Tibial artery (tissue), 4 donors: ENCODE results near the gene KIAA0408.

Source experiments
- DNase-seq, 2 donors: peaks; one replicate each; pipeline ENCODE4 v3.0.0-alpha.2; 2019
- H3K27ac ChIP-seq, 2 donors: fragments of 200-600 bp; sonication (generic) in 1 of 2; 1 replicate in 1 of 2; 2 replicates in 1 of 2; pipeline ENCODE4 v1.5.1; 2018 to 2019; ENCODE audit warnings: mild to moderate bottlenecking in 1 of 2
- H3K27me3 ChIP-seq, 2 donors: fragments of 200-600 bp; sonication (generic) in 1 of 2; one replicate each; pipeline versions ENCODE4 v1.5.1 to v1.6.0; 2016 to 2019
- H3K36me3 ChIP-seq, 3 donors: fragments of 200-600 bp; sonication (generic) in 2 of 3; one replicate each; pipeline ENCODE4 v1.5.1; 2016 to 2019; ENCODE audit warnings: mild to moderate bottlenecking in 2 of 3
- H3K4me1 ChIP-seq, 4 donors: fragments of 200-600 bp; sonication (generic) in 2 of 4; 1 replicate in 3 of 4; 2 replicates in 1 of 4; pipeline ENCODE4 v1.5.1; 2016 to 2019
- H3K4me3 ChIP-seq, 2 donors: fragments of 200-600 bp; sonication (generic) in 1 of 2; 1 replicate in 1 of 2; 2 replicates in 1 of 2; pipeline ENCODE4 v1.5.1; 2018 to 2019; ENCODE audit warnings: mild to moderate bottlenecking in 2 of 2
- H3K9me3 ChIP-seq, 3 donors: fragments of 200-600 bp; sonication (generic) in 1 of 3; one replicate each; pipeline ENCODE4 v1.5.1; 2016 to 2019
- intact Hi-C: fragments of 100-400 bp; cut with DNase I; formaldehyde crosslinking; loops from one replicate; pipeline ENCODE4 v1.15.0; 2023; ENCODE audit warnings: low total_unique reads
- TF ChIP-seq, protein P1 (sequence below), 2 experiments: fragments of 200-600 bp in 1 of 2; fragments of 450-650 bp in 1 of 2; IDR thresholded peaks; one replicate each; pipeline ENCODE4 v1.5.1; 2017 to 2019; ENCODE audit warnings: antibody characterized with exemption in 2 of 2, mild to moderate bottlenecking in 1 of 2, moderate library complexity in 1 of 2

Gene KIAA0408

DNA sequence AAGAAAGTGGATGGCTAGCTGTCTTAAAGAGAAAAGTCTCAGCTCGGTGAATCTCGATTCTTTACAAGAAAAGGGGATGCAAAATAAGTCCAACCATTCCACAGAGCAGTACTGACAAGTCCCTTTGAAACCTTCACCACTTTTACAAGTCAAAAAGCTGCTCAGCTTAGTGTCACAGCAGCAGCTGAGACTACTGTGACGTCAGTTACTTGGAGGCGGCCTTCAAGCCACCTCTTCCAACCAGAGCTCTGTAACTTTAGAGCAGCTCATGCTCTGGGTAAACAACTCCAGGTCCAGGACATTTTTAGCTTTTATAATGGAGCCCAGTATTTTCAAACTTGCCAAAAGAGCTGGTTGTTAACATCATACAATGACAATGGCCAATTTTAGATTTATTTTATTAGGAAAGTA, at the start of gene KIAA0408:
Gene KIAA0408, minus strand, starts transcription at position 159 of the 411 bp plus-strand sequence. CDS start 5,408 bp downstream, outside the sequence.
- peaks cover 0 to 45% (median 17%) of the 10 kb centered on the region in 4 donors for H3K4me1 ChIP-seq
- no peaks in the 10 kb centered on the region for H3K36me3 ChIP-seq
- H3K4me3 ChIP-seq: peak within 1 kb of the TSS; percentile 47 to 53
- DNase-seq: peak; percentile 82 to 89
- peak within 1 kb of the TSS; percentile 81 to 84 for H3K27ac ChIP-seq
- TF ChIP-seq, protein P1, sequence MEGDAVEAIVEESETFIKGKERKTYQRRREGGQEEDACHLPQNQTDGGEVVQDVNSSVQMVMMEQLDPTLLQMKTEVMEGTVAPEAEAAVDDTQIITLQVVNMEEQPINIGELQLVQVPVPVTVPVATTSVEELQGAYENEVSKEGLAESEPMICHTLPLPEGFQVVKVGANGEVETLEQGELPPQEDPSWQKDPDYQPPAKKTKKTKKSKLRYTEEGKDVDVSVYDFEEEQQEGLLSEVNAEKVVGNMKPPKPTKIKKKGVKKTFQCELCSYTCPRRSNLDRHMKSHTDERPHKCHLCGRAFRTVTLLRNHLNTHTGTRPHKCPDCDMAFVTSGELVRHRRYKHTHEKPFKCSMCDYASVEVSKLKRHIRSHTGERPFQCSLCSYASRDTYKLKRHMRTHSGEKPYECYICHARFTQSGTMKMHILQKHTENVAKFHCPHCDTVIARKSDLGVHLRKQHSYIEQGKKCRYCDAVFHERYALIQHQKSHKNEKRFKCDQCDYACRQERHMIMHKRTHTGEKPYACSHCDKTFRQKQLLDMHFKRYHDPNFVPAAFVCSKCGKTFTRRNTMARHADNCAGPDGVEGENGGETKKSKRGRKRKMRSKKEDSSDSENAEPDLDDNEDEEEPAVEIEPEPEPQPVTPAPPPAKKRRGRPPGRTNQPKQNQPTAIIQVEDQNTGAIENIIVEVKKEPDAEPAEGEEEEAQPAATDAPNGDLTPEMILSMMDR (IDR thresholded peaks at IDR 0.05): no peak
- H3K27me3 ChIP-seq: no peaks in the 10 kb centered on the region
- H3K9me3 ChIP-seq: no peaks in the 10 kb centered on the region
- intact Hi-C loops: no loop called here

DNA sequence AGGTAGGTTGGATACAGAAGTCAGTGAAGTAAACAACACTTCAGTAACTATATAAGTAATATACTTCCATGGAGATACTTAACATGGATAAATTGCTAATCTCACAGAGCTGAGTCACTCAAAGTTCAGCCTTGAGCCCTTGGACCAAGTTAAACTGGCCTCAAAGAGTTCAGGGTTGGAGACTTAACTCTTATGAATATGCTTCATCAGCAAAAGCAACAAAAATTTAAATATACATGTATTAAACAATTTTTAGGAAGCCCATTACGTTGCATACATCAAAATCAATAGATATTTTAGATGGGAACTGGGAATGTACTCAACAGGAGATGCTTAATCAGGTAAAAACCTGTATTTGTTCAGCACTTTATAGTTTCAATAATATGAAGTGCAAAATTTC, 47.7 kb upstream of the KIAA0408 start:
- intact Hi-C loops: no loop called here
- no peak for DNase-seq
- no peaks in the 10 kb centered on the region for H3K36me3 ChIP-seq
- H3K4me3 ChIP-seq: no peak overlapping the region
- no peak overlapping the region for H3K27ac ChIP-seq
- no peaks in the 10 kb centered on the region for H3K9me3 ChIP-seq
- no peaks in the 10 kb centered on the region for H3K27me3 ChIP-seq
- TF ChIP-seq, protein P1 (IDR thresholded peaks at IDR 0.05): no peak
- H3K4me1 ChIP-seq: no peaks in the 10 kb centered on the region

DNA sequence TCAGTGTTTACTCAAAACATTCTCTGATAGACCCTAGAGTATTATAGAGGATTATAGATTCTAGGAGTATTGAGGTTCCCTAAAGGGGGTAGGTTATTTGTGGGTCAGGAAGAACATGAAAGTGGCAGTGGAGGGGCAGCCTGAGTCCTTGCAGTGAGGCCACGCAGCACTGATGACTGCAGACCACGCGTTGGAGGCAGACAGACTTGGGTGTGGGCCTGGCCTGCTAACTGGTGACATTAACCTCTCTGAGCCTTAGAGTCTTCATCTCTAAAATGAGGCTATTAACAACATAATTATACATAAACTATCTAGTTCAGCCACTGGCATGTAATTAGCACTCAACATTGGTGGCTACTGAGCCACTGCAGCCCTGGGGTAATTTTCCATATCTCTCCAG, 43.8 kb upstream of the KIAA0408 start:
- no peak for DNase-seq
- H3K27me3 ChIP-seq: no peaks in the 10 kb centered on the region
- H3K4me3 ChIP-seq: no peak overlapping the region
- H3K36me3 ChIP-seq: no peaks in the 10 kb centered on the region
- H3K9me3 ChIP-seq: no peaks in the 10 kb centered on the region
- no peaks in the 10 kb centered on the region for H3K4me1 ChIP-seq
- intact Hi-C loops: no loop called here
- TF ChIP-seq, protein P1 (IDR thresholded peaks at IDR 0.05): no peak
- H3K27ac ChIP-seq: no peak overlapping the region

DNA sequence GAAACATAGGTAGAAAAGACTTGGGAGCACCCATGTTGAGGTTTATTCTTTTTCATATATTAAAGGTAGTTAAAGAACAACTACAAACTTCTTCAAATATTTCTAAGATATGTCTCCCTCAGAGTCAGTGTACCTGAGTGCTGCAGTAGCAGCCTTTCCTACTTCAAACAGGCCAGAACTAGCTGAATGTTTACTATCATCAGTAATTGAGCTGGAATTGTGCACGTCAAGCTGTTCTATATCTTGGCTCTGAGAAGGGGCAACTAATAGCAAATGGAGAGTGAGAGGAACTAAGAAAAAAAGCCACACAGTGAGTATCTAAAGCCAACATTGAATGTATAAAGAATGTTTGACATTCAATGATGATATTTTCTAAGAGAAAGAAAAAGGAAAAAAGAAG, 38.2 kb upstream of the KIAA0408 start:
- intact Hi-C loops: no loop called here
- no peaks in the 10 kb centered on the region for H3K27me3 ChIP-seq
- no peak for DNase-seq
- no peak overlapping the region for H3K4me3 ChIP-seq
- H3K36me3 ChIP-seq: no peaks in the 10 kb centered on the region
- H3K9me3 ChIP-seq: no peaks in the 10 kb centered on the region
- H3K4me1 ChIP-seq: no peaks in the 10 kb centered on the region
- no peak overlapping the region for H3K27ac ChIP-seq
- TF ChIP-seq, protein P1 (IDR thresholded peaks at IDR 0.05): no peak

DNA sequence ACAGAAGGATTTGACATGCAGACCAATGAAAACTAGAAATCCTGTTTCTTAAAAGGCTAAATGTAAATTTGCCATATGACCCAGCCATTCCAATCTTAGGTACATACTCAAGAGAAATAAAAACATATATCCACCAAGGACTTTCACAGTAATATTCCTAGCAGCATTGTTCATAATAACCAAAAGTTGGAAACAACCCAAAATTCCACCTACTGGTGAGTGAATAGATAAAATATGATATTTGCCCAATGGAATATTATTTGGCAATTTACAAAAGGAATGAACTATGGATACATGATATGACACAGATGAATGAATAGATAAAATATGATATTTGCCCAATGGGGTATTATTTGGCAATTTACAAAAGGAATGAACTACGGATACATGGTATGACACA, 37.3 kb upstream of the KIAA0408 start:
- H3K9me3 ChIP-seq: no peaks in the 10 kb centered on the region
- H3K36me3 ChIP-seq: no peaks in the 10 kb centered on the region
- TF ChIP-seq, protein P1 (IDR thresholded peaks at IDR 0.05): no peak
- no peaks in the 10 kb centered on the region for H3K27me3 ChIP-seq
- H3K27ac ChIP-seq: no peak overlapping the region
- no peak for DNase-seq
- no peaks in the 10 kb centered on the region for H3K4me1 ChIP-seq
- intact Hi-C loops: no loop called here
- H3K4me3 ChIP-seq: no peak overlapping the region

DNA sequence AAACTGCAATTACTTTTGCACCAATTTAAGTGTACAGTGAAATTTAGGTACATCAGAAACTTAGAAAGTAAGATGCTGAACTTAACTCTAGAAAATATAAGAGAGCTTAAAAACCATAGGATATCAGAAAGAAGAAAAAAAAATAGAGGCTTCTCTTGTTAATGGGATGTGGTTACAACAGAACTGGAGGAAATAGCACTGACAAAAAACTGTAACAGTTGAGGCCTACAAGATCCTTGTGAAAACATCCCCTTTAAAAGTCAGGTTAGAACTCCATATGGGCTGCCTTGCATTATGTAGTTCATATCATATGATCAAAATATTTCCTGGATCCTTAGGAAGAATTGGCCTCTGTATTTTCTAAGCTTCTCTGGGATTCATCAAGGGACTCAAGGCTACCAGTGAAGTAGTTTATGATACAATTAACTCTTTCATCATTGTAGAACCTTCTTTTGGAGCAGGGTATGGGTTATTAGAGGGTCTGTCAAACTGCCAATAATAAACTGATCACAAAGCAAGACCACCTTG, 35.1 kb upstream of the KIAA0408 start:
- Histone ChIP-seq H3K4me1 (no peaks in the 10 kb centered on the region), H3K27ac (no peak overlapping the region), H3K36me3 (no peaks in the 10 kb centered on the region), H3K9me3 (no peaks in the 10 kb centered on the region), H3K4me3 (no peak overlapping the region), H3K27me3 (no peaks in the 10 kb centered on the region)
- DNase-seq: no peak
- TF ChIP-seq, protein P1 (IDR thresholded peaks at IDR 0.05): no peak
- intact Hi-C loops: no loop called here
